ENCODE data around the gene FAM78B.

The FAM78B gene

DNA sequence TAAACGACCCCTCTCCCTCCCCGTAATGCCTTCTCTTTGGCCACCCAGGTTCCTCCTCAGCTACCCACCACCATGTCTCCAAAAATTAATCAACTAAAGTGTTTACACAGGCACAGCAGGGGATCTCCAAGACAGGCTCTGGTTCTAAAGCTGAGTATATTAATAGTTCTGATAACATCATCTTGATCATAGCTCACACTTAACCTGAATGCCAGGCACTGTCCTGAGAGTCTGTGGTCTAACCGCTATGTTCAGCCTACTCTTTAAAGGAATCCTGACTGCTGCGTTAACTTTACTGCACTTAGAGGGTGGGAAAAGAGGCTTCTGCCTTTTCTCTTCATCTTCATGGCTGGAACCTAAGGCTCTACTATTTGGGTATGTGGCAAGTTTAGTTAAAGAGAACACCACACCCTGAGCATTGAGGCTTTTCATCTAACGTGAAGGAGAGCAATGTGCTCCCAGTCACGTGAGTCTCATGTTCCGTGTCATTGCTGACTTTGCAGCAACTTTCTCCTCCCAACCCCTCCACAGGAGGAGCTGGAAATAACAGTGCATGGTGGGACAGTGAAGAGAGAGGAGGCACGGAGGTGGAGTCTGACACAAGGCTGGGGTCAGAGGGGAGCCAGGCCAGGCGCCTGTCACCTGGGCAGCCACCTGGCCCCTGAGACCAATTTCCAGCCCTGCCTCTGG lies 86.4 kb downstream of the FAM78B start:
- TF ChIP-seq, protein P1, sequence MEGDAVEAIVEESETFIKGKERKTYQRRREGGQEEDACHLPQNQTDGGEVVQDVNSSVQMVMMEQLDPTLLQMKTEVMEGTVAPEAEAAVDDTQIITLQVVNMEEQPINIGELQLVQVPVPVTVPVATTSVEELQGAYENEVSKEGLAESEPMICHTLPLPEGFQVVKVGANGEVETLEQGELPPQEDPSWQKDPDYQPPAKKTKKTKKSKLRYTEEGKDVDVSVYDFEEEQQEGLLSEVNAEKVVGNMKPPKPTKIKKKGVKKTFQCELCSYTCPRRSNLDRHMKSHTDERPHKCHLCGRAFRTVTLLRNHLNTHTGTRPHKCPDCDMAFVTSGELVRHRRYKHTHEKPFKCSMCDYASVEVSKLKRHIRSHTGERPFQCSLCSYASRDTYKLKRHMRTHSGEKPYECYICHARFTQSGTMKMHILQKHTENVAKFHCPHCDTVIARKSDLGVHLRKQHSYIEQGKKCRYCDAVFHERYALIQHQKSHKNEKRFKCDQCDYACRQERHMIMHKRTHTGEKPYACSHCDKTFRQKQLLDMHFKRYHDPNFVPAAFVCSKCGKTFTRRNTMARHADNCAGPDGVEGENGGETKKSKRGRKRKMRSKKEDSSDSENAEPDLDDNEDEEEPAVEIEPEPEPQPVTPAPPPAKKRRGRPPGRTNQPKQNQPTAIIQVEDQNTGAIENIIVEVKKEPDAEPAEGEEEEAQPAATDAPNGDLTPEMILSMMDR (IDR thresholded peaks at IDR 0.05) = no peak
- TF ChIP-seq ZFX (IDR thresholded peaks at IDR 0.05; ENCODE audit: borderline replicate concordance) = no peak
- no peak overlapping the region for H3K27ac ChIP-seq

- TF ChIP-seq, protein P1 (IDR thresholded peaks at IDR 0.05) = no peak
- TF ChIP-seq ZFX (IDR thresholded peaks at IDR 0.05; ENCODE audit: borderline replicate concordance) = no peak
These were observed 87.5 kb downstream of the FAM78B start for GRCh38 chr1:166079276-166079675.

GRCh38 chr1:166073489-166073888 lies 93.3 kb downstream of the FAM78B start:
- H3K27ac ChIP-seq = no peak overlapping the region
- TF ChIP-seq ZFX (IDR thresholded peaks at IDR 0.05; ENCODE audit: borderline replicate concordance) = no peak
- TF ChIP-seq, protein P1 (IDR thresholded peaks at IDR 0.05) = no peak

More at GRCh38 chr1:166079276-166079675, 87.5 kb downstream of the FAM78B start:
- no peak overlapping the region for H3K27ac ChIP-seq

- H3K27ac ChIP-seq = no peak overlapping the region
- TF ChIP-seq ZFX (IDR thresholded peaks at IDR 0.05; ENCODE audit: borderline replicate concordance) = no peak
- TF ChIP-seq, protein P1 (IDR thresholded peaks at IDR 0.05) = no peak
These were observed 97.4 kb downstream of the FAM78B start for GRCh38 chr1:166069390-166069789.

GRCh38 chr1:166066107-166066506 lies 100.7 kb downstream of the FAM78B start:
- H3K27ac ChIP-seq = no peak overlapping the region
- TF ChIP-seq, protein P1 (IDR thresholded peaks at IDR 0.05) = no peak

GRCh38 chr1:166064951-166065350 lies 101.8 kb downstream of the FAM78B start:
- TF ChIP-seq, protein P1 (IDR thresholded peaks at IDR 0.05) = no peak
- no peak for TF ChIP-seq ZFX (IDR thresholded peaks at IDR 0.05; ENCODE audit: borderline replicate concordance)
- no peak overlapping the region for H3K27ac ChIP-seq

GRCh38 chr1:166064313-166064926 lies 102.4 kb downstream of the FAM78B start:
- no peak for TF ChIP-seq ZFX (IDR thresholded peaks at IDR 0.05; ENCODE audit: borderline replicate concordance)
- TF ChIP-seq, protein P1 (IDR thresholded peaks at IDR 0.05) = no peak
- H3K27ac ChIP-seq = no peak overlapping the region

Data from 22Rv1 (cell line).